A549 (cell line): ENCODE data around the gene KCNQ2.

Source experiments
- BHLHE40 ChIP-seq: IDR thresholded peaks from 2 replicates; pipeline ENCODE4 v1.6.1; 2012; ENCODE audit warnings: low read depth, low read length, inconsistent platforms
- CBX8 ChIP-seq: fragments of 200-600 bp; sonication (generic); IDR thresholded peaks from 2 replicates; pipeline ENCODE4 v1.6.1; 2016
- FOSL2 ChIP-seq, 2 experiments: fragments of 450-650 bp in 1 of 2; fragments of >200 bp in 1 of 2; sonication (Bioruptor Twin) in 1 of 2; formaldehyde crosslinking; IDR thresholded peaks; 2 replicates each; pipeline versions ENCODE4 v1.5.0 to v1.6.1; 2016 to 2020; ENCODE audit warnings: mild to moderate bottlenecking in 1 of 2, moderate library complexity in 1 of 2
- HOXB13 ChIP-seq: fragments of 250-450 bp; sonication (Bioruptor Pico); IDR thresholded peaks from 2 replicates; pipeline ENCODE4 v1.5.0; 2020; ENCODE audit warnings: low read depth, mild to moderate bottlenecking, moderate library complexity
- POLR2A ChIP-seq: IDR thresholded peaks from 2 replicates; pipeline ENCODE4 v1.6.1; 2012; ENCODE audit warnings: mild to moderate bottlenecking, low read length
- SREBF2 ChIP-seq: fragments of 450-650 bp; IDR thresholded peaks from 2 replicates; pipeline ENCODE4 v1.6.1; 2014; ENCODE audit warnings: mild to moderate bottlenecking, moderate library complexity
- TF ChIP-seq, protein P1 (sequence below): IDR thresholded peaks from 2 replicates; pipeline ENCODE4 v1.6.1; 2012
- TF ChIP-seq, protein P2 (sequence below): fragments of >200 bp; sonication (Bioruptor Twin); formaldehyde crosslinking; IDR thresholded peaks from 3 replicates; pipeline ENCODE4 v1.5.1; 2016
- TF ChIP-seq, protein P3 (sequence below): fragments of 200-600 bp; sonication (generic); IDR thresholded peaks from 2 replicates; pipeline ENCODE4 v1.6.1; 2016; ENCODE audit warnings: antibody characterized with exemption, mild to moderate bottlenecking, moderate library complexity

DNA sequence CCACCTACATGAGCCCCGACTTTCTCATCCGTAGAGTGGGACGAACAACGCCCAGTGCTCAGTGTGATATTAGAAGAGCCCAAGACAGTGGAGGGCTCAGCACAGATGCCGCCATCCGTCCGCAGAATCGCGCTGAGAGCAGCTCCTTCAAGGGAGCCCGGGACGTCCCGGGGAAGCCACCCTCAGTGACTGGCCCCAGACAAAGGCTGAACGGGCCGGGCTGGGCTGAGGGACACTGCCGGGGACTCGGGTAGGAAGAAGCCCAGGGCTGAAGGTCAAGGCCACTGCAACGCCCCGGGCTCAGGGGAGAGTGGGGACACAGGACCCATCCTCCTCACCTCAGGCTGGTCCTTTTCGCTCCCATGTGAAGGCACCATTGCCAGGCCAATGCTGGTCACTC is 98.5 kb downstream of the KCNQ2 start:
- TF ChIP-seq, protein P1, sequence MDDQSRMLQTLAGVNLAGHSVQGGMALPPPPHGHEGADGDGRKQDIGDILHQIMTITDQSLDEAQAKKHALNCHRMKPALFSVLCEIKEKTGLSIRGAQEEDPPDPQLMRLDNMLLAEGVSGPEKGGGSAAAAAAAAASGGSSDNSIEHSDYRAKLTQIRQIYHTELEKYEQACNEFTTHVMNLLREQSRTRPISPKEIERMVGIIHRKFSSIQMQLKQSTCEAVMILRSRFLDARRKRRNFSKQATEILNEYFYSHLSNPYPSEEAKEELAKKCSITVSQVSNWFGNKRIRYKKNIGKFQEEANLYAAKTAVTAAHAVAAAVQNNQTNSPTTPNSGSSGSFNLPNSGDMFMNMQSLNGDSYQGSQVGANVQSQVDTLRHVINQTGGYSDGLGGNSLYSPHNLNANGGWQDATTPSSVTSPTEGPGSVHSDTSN = no peak
- TF ChIP-seq CBX8 = no peak
- TF ChIP-seq FOSL2 (IDR thresholded peaks at IDR 0.05) = no peak
- no peak for TF ChIP-seq FOSL2 (CRISPR knock-in tag; IDR thresholded peaks at IDR 0.05)
- TF ChIP-seq, protein P2, sequence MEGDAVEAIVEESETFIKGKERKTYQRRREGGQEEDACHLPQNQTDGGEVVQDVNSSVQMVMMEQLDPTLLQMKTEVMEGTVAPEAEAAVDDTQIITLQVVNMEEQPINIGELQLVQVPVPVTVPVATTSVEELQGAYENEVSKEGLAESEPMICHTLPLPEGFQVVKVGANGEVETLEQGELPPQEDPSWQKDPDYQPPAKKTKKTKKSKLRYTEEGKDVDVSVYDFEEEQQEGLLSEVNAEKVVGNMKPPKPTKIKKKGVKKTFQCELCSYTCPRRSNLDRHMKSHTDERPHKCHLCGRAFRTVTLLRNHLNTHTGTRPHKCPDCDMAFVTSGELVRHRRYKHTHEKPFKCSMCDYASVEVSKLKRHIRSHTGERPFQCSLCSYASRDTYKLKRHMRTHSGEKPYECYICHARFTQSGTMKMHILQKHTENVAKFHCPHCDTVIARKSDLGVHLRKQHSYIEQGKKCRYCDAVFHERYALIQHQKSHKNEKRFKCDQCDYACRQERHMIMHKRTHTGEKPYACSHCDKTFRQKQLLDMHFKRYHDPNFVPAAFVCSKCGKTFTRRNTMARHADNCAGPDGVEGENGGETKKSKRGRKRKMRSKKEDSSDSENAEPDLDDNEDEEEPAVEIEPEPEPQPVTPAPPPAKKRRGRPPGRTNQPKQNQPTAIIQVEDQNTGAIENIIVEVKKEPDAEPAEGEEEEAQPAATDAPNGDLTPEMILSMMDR = no peak
- no peak for TF ChIP-seq BHLHE40
- no peak for TF ChIP-seq POLR2A
- no peak for TF ChIP-seq HOXB13
- TF ChIP-seq, protein P3, sequence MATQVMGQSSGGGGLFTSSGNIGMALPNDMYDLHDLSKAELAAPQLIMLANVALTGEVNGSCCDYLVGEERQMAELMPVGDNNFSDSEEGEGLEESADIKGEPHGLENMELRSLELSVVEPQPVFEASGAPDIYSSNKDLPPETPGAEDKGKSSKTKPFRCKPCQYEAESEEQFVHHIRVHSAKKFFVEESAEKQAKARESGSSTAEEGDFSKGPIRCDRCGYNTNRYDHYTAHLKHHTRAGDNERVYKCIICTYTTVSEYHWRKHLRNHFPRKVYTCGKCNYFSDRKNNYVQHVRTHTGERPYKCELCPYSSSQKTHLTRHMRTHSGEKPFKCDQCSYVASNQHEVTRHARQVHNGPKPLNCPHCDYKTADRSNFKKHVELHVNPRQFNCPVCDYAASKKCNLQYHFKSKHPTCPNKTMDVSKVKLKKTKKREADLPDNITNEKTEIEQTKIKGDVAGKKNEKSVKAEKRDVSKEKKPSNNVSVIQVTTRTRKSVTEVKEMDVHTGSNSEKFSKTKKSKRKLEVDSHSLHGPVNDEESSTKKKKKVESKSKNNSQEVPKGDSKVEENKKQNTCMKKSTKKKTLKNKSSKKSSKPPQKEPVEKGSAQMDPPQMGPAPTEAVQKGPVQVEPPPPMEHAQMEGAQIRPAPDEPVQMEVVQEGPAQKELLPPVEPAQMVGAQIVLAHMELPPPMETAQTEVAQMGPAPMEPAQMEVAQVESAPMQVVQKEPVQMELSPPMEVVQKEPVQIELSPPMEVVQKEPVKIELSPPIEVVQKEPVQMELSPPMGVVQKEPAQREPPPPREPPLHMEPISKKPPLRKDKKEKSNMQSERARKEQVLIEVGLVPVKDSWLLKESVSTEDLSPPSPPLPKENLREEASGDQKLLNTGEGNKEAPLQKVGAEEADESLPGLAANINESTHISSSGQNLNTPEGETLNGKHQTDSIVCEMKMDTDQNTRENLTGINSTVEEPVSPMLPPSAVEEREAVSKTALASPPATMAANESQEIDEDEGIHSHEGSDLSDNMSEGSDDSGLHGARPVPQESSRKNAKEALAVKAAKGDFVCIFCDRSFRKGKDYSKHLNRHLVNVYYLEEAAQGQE = no peak
- no peak for TF ChIP-seq SREBF2
